WTC11 (cell line): ENCODE measurements around the gene TUBGCP3. TPM values are rescaled to one million over a fixed set of nuclear protein-coding genes. Genes with fewer than 3 reads are reported as not detected.
A peak's percentile ranks its signal among the peaks of the same experiment; 100 is the strongest.

Experiments
- ATAC-seq: fragments of 200-7000 bp; cut with Tn5 transposase; 2 replicates; pipeline ENCODE4 v1.10.0; 2021; ENCODE audit warnings: mild to moderate bottlenecking, moderate library complexity
- CTCF ChIA-PET: fragments of 300-600 bp; sonication (Branson Sonifier 250); formaldehyde crosslinking; loops from one replicate; lab custom pipeline; 2021; ENCODE audit warnings: antibody characterized with exemption; lab: Charles Lee
- POLR2A ChIA-PET: fragments of 350-600 bp; sonication (Branson Sonifier 250); formaldehyde crosslinking; loops from one replicate; lab custom pipeline; 2021; ENCODE audit warnings: antibody characterized with exemption; lab: Charles Lee
- DNase-seq: peaks from one replicate; pipeline ENCODE4 v3.0.0; 2021; ENCODE audit warnings: low spot score
- H3K27ac Mint-ChIP-seq: 2 replicates; pipeline ENCODE4 v1.8.0; 2021; ENCODE audit warnings: mixed read lengths
- H3K27me3 Mint-ChIP-seq: 2 replicates; pipeline ENCODE4 v1.8.0; 2021; ENCODE audit warnings: low read depth, mild to moderate bottlenecking, moderate library complexity, mixed read lengths
- H3K36me3 Mint-ChIP-seq: 2 replicates; pipeline ENCODE4 v1.8.0; 2021; ENCODE audit warnings: mixed read lengths
- H3K4me1 Mint-ChIP-seq: 2 replicates; pipeline ENCODE4 v1.8.0; 2022; ENCODE audit warnings: mixed read lengths
- H3K4me3 Mint-ChIP-seq: 2 replicates; pipeline ENCODE4 v1.8.0; 2021; ENCODE audit warnings: mild to moderate bottlenecking, moderate library complexity, mixed read lengths
- H3K9me3 Mint-ChIP-seq: 2 replicates; pipeline ENCODE4 v1.8.0; 2021; ENCODE audit warnings: mixed read lengths
- ETV6 ChIP-seq: sonication (generic); formaldehyde crosslinking; IDR thresholded peaks from 2 replicates; pipeline ENCODE4 v1.8.1; 2022; ENCODE audit warnings: mild to moderate bottlenecking, missing genetic modification reagents
- FOXK1 ChIP-seq: sonication (generic); formaldehyde crosslinking; IDR thresholded peaks from 2 replicates; pipeline ENCODE4 v1.8.0; 2022; ENCODE audit warnings: mild to moderate bottlenecking, moderate library complexity, missing genetic modification reagents
- FOXP1 ChIP-seq: sonication (generic); formaldehyde crosslinking; IDR thresholded peaks from 2 replicates; pipeline ENCODE4 v1.8.0; 2022; ENCODE audit warnings: missing genetic modification reagents, mild to moderate bottlenecking, moderate library complexity, borderline replicate concordance
- SP1 ChIP-seq: sonication (generic); formaldehyde crosslinking; conservative IDR thresholded peaks from 2 replicates; pipeline ENCODE4 v1.8.1; 2022; ENCODE audit warnings: missing genetic modification reagents
- TCF7 ChIP-seq: sonication (generic); formaldehyde crosslinking; IDR thresholded peaks from 2 replicates; pipeline ENCODE4 v1.8.0; 2022; ENCODE audit warnings: mild to moderate bottlenecking, low read depth, missing genetic modification reagents, moderate library complexity
- total RNA-seq: library from RNA; stranded (reverse); gene quantifications from 3 replicates; pipeline ENCODE4 v1.2.3, GENCODE V29; 2021
- TF ChIP-seq, protein P1 (sequence below): sonication (generic); formaldehyde crosslinking; IDR thresholded peaks from 2 replicates; pipeline ENCODE4 v1.8.1; 2023; ENCODE audit warnings: mild to moderate bottlenecking, missing genetic modification reagents, borderline replicate concordance
- TF ChIP-seq, protein P2 (sequence below): sonication (generic); formaldehyde crosslinking; IDR thresholded peaks from 2 replicates; pipeline ENCODE4 v1.8.1; 2023; ENCODE audit warnings: mild to moderate bottlenecking, missing genetic modification reagents
- TF ChIP-seq, protein P3 (sequence below): sonication (generic); formaldehyde crosslinking; IDR thresholded peaks from 2 replicates; pipeline ENCODE4 v1.8.0; 2022; ENCODE audit warnings: missing genetic modification reagents
- TF ChIP-seq, protein P4 (sequence below): fragments of 200-600 bp; IDR thresholded peaks from 2 replicates; pipeline ENCODE4 v1.8.0; 2022; ENCODE audit warnings: antibody characterized with exemption
- TF ChIP-seq, protein P5 (sequence below): sonication (generic); formaldehyde crosslinking; IDR thresholded peaks from 2 replicates; pipeline ENCODE4 v1.8.0; 2022; ENCODE audit warnings: mild to moderate bottlenecking, missing genetic modification reagents
- TF ChIP-seq, protein P6 (sequence below): sonication (generic); formaldehyde crosslinking; IDR thresholded peaks from 2 replicates; pipeline ENCODE4 v1.8.1; 2022; ENCODE audit warnings: mild to moderate bottlenecking, moderate library complexity, missing genetic modification reagents
- TF ChIP-seq, protein P7 (sequence below): sonication (generic); formaldehyde crosslinking; IDR thresholded peaks from 2 replicates; pipeline ENCODE4 v1.8.1; 2023; ENCODE audit warnings: mild to moderate bottlenecking, moderate library complexity, missing genetic modification reagents

TUBGCP3 gene
- total RNA-seq, 1 experiment from 2014 or later, result 29.9 TPM

DNA sequence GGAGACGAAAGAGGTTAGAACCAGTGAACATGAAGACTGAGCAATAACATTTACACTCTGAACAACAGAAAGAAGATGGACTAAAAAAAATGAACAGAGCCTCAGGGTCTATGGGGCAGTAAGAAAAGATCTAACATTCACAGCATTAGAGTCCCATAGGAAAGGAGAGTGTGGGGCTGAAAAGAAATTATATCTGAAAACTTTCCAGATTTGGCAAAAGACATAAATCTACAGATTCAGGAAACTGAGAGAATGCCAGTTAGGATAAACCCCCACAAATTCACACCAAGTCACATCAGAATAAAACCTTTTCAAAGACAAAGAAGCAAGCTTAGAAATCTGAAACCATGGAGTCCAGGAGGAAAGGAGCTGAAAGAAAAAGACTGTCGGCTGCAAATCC is 20.3 kb upstream of the TUBGCP3 start:
- H3K4me3 Mint-ChIP-seq, result no peak overlapping the region
- no peaks in the 10 kb centered on the region for H3K36me3 Mint-ChIP-seq
- ATAC-seq (no peak), DNase-seq (no peak)
- H3K27me3 Mint-ChIP-seq, result peaks cover 21% of the 10 kb centered on the region
- ChIA-PET POLR2A (interaction anchor here (0.6 kb wide), 1 partner anchor 87 kb away, joined by 4 read pairs; no protein-coding TSS in a partner anchor), CTCF (interaction anchor here (1.0 to 1.1 kb wide), 2 partner anchors 11 to 33 kb away, joined by 3 to 6 read pairs; no protein-coding TSS in a partner anchor)
- no peak overlapping the region for H3K27ac Mint-ChIP-seq
- TF ChIP-seq, protein P1, sequence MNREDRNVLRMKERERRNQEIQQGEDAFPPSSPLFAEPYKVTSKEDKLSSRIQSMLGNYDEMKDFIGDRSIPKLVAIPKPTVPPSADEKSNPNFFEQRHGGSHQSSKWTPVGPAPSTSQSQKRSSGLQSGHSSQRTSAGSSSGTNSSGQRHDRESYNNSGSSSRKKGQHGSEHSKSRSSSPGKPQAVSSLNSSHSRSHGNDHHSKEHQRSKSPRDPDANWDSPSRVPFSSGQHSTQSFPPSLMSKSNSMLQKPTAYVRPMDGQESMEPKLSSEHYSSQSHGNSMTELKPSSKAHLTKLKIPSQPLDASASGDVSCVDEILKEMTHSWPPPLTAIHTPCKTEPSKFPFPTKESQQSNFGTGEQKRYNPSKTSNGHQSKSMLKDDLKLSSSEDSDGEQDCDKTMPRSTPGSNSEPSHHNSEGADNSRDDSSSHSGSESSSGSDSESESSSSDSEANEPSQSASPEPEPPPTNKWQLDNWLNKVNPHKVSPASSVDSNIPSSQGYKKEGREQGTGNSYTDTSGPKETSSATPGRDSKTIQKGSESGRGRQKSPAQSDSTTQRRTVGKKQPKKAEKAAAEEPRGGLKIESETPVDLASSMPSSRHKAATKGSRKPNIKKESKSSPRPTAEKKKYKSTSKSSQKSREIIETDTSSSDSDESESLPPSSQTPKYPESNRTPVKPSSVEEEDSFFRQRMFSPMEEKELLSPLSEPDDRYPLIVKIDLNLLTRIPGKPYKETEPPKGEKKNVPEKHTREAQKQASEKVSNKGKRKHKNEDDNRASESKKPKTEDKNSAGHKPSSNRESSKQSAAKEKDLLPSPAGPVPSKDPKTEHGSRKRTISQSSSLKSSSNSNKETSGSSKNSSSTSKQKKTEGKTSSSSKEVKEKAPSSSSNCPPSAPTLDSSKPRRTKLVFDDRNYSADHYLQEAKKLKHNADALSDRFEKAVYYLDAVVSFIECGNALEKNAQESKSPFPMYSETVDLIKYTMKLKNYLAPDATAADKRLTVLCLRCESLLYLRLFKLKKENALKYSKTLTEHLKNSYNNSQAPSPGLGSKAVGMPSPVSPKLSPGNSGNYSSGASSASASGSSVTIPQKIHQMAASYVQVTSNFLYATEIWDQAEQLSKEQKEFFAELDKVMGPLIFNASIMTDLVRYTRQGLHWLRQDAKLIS, result no peak
- no peak for TF ChIP-seq ETV6 (CRISPR knock-in tag)
- peaks cover 23% of the 10 kb centered on the region for H3K4me1 Mint-ChIP-seq
- H3K9me3 Mint-ChIP-seq, result peaks cover 9% of the 10 kb centered on the region; the same call in 1 of the 2 replicates

DNA sequence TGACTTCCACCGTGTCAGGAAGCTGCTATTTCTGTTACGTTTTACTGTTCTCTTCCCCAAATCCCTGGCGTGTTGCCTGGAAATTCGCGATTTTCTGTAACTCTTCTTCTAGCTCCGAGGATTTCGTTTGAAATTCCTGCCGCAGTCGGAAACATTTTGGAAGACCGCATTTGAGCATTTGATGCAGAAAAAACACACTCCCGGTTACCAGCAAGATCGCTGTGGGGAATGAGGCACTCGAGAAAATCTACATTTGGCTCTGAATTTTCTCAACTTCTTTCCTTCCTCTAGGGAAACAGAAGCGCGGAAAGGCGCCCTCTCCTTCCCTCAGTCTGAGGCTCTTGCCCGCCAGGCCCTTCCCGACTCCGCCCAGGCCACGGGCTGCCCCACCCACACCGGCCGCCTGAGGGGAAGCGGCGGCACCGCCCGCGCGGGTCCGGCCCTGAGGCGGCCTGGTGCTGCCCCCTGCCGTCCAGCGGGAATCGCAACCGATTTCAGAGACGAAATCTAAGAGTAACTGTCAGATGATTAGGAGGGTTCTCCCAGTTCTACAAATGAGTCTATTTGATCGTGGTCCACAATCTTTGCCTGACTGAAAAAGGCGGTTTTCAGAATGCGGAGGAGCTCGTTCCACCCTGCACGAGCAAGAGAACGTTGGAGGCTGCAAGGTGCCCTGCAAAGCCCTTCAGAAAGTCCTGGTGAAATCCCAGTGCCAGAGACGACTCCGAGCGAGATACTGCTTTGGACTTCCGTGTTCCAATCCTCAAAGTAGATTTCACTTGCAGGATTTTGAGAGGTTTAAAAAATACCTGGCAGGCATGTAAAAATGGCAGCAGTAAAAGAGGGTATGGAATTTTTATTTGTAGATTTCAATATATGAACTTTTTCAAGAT is 18.4 kb upstream of the TUBGCP3 start:
- peak overlapping the region; percentile 84 for H3K4me3 Mint-ChIP-seq
- peaks cover 22% of the 10 kb centered on the region for H3K27me3 Mint-ChIP-seq
- peak overlapping the region; percentile 86 for H3K27ac Mint-ChIP-seq
- ChIA-PET CTCF (interaction anchor here (0.5 to 1.6 kb wide), 8 partner anchors 18 to 268 kb away, joined by 3 to 6 read pairs (median 4); partner anchors contain the start of gene TUBGCP3), POLR2A (interaction anchor here (0.8 to 1.2 kb wide), 3 partner anchors 13 to 120 kb away, joined by 3 read pairs; partner anchors contain the start of gene TUBGCP3)
- ATAC-seq (peak; percentile 100), DNase-seq (peak; percentile 96)
- H3K36me3 Mint-ChIP-seq, result no peaks in the 10 kb centered on the region
- peaks cover 23% of the 10 kb centered on the region for H3K4me1 Mint-ChIP-seq
- H3K9me3 Mint-ChIP-seq, result peaks cover 9% of the 10 kb centered on the region; the same call in 1 of the 2 replicates
- 0 out of 2 replicates have a peak, but pooled peaks have one; percentile 20 for TF ChIP-seq FOXK1 (CRISPR knock-in tag)
- no peak for TF ChIP-seq FOXP1 (CRISPR knock-in tag)
- TF ChIP-seq TCF7 (CRISPR knock-in tag), result no peak
- TF ChIP-seq, protein P2, sequence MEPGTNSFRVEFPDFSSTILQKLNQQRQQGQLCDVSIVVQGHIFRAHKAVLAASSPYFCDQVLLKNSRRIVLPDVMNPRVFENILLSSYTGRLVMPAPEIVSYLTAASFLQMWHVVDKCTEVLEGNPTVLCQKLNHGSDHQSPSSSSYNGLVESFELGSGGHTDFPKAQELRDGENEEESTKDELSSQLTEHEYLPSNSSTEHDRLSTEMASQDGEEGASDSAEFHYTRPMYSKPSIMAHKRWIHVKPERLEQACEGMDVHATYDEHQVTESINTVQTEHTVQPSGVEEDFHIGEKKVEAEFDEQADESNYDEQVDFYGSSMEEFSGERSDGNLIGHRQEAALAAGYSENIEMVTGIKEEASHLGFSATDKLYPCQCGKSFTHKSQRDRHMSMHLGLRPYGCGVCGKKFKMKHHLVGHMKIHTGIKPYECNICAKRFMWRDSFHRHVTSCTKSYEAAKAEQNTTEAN (CRISPR knock-in tag), result peak; percentile 76; the same call in 1 of the 2 replicates
- TF ChIP-seq, protein P3, sequence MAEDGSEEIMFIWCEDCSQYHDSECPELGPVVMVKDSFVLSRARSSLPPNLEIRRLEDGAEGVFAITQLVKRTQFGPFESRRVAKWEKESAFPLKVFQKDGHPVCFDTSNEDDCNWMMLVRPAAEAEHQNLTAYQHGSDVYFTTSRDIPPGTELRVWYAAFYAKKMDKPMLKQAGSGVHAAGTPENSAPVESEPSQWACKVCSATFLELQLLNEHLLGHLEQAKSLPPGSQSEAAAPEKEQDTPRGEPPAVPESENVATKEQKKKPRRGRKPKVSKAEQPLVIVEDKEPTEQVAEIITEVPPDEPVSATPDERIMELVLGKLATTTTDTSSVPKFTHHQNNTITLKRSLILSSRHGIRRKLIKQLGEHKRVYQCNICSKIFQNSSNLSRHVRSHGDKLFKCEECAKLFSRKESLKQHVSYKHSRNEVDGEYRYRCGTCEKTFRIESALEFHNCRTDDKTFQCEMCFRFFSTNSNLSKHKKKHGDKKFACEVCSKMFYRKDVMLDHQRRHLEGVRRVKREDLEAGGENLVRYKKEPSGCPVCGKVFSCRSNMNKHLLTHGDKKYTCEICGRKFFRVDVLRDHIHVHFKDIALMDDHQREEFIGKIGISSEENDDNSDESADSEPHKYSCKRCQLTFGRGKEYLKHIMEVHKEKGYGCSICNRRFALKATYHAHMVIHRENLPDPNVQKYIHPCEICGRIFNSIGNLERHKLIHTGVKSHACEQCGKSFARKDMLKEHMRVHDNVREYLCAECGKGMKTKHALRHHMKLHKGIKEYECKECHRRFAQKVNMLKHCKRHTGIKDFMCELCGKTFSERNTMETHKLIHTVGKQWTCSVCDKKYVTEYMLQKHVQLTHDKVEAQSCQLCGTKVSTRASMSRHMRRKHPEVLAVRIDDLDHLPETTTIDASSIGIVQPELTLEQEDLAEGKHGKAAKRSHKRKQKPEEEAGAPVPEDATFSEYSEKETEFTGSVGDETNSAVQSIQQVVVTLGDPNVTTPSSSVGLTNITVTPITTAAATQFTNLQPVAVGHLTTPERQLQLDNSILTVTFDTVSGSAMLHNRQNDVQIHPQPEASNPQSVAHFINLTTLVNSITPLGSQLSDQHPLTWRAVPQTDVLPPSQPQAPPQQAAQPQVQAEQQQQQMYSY (CRISPR knock-in tag), result no peak
- TF ChIP-seq, protein P4, sequence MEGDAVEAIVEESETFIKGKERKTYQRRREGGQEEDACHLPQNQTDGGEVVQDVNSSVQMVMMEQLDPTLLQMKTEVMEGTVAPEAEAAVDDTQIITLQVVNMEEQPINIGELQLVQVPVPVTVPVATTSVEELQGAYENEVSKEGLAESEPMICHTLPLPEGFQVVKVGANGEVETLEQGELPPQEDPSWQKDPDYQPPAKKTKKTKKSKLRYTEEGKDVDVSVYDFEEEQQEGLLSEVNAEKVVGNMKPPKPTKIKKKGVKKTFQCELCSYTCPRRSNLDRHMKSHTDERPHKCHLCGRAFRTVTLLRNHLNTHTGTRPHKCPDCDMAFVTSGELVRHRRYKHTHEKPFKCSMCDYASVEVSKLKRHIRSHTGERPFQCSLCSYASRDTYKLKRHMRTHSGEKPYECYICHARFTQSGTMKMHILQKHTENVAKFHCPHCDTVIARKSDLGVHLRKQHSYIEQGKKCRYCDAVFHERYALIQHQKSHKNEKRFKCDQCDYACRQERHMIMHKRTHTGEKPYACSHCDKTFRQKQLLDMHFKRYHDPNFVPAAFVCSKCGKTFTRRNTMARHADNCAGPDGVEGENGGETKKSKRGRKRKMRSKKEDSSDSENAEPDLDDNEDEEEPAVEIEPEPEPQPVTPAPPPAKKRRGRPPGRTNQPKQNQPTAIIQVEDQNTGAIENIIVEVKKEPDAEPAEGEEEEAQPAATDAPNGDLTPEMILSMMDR, result peak; percentile 73
- TF ChIP-seq, protein P1, result 0 out of 2 replicates have a peak, but pooled peaks have one; percentile 37
- TF ChIP-seq, protein P5, sequence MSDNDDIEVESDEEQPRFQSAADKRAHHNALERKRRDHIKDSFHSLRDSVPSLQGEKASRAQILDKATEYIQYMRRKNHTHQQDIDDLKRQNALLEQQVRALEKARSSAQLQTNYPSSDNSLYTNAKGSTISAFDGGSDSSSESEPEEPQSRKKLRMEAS, result 0 out of 2 replicates have a peak, but pooled peaks have one; percentile 21
- TF ChIP-seq, protein P6, sequence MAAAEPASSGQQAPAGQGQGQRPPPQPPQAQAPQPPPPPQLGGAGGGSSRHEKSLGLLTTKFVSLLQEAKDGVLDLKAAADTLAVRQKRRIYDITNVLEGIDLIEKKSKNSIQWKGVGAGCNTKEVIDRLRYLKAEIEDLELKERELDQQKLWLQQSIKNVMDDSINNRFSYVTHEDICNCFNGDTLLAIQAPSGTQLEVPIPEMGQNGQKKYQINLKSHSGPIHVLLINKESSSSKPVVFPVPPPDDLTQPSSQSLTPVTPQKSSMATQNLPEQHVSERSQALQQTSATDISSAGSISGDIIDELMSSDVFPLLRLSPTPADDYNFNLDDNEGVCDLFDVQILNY, result 0 out of 2 replicates have a peak, but pooled peaks have one; percentile 50
- TF ChIP-seq, protein P7, sequence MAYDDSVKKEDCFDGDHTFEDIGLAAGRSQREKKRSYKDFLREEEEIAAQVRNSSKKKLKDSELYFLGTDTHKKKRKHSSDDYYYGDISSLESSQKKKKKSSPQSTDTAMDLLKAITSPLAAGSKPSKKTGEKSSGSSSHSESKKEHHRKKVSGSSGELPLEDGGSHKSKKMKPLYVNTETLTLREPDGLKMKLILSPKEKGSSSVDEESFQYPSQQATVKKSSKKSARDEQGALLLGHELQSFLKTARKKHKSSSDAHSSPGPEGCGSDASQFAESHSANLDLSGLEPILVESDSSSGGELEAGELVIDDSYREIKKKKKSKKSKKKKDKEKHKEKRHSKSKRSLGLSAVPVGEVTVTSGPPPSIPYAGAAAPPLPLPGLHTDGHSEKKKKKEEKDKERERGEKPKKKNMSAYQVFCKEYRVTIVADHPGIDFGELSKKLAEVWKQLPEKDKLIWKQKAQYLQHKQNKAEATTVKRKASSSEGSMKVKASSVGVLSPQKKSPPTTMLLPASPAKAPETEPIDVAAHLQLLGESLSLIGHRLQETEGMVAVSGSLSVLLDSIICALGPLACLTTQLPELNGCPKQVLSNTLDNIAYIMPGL (CRISPR knock-in tag), result peak; percentile 60; the same call in 1 of the 2 replicates
- TF ChIP-seq SP1 (CRISPR knock-in tag), result peak; percentile 81
